SU-DHL-6 (cell line): ENCODE data around the gene CD52.

Experiments
- CTCF ChIP-seq: fragments of 200-600 bp; sonication (generic); IDR thresholded peaks from one replicate; pipeline ENCODE4 v1.5.1; 2017; ENCODE audit warnings: antibody characterized with exemption, mild to moderate bottlenecking, low read length, moderate library complexity; ENCODE audit not compliant: insufficient read depth, poor library complexity, severe bottlenecking
- EZH2phosphoT487 ChIP-seq: fragments of 200-600 bp; sonication (generic), shearing (Covaris generic); conservative IDR thresholded peaks from 2 replicates; pipeline ENCODE4 v1.6.1; 2018; ENCODE audit warnings: mild to moderate bottlenecking, antibody characterized with exemption, low read length, moderate library complexity, mixed read lengths

- no peak for TF ChIP-seq CTCF
- TF ChIP-seq EZH2phosphoT487, result no peak
Observed at GRCh38 chr1:26367441-26367840, 49.7 kb downstream of the CD52 start.
